Panc1 (cell line): ENCODE data around the gene ZNF383. TPM values are rescaled to one million over a fixed set of nuclear protein-coding genes. Genes with fewer than 3 reads are reported as not detected.
"Not testable (repeated sequence)": the region's sequence is repeated elsewhere in the genome, so short reads cannot be mapped to it uniquely, and the experiment has no call there.

ENCODE experiments used
- ATAC-seq: fragments of 200-7000 bp; cut with Tn5 transposase; 2 replicates; pipeline ENCODE4 v1.9.1; 2020; ENCODE audit warnings: mild to moderate bottlenecking, moderate library complexity
- BruUV-seq: library from RNA; stranded (reverse); fragments of 400-500 nt; replicated peaks from 2 replicates; lab custom pipeline; 2021; lab: Mats Ljungman, UMichigan
- CTCF ChIA-PET: fragments of 300-600 bp; sonication (Branson Sonifier 250); formaldehyde crosslinking; loops from one replicate; lab custom pipeline; 2022; ENCODE audit warnings: antibody characterized with exemption; lab: Charles Lee
- POLR2A ChIA-PET: fragments of 300-600 bp; sonication (Branson Sonifier 250); formaldehyde crosslinking; loops from one replicate; lab custom pipeline; 2022; ENCODE audit warnings: antibody characterized with exemption; lab: Charles Lee
- DNase-seq: peaks from one replicate; pipeline ENCODE4 v3.0.0-alpha.2; 2010; ENCODE audit warnings: low read depth, low spot score
- H3K27ac ChIP-seq: 2 replicates; pipeline ENCODE4 v1.5.1; 2011; ENCODE audit warnings: mild to moderate bottlenecking, low read length, inconsistent platforms
- H3K27me3 ChIP-seq: fragments of 200-500 bp; sonication (Bioruptor generic); 2 replicates; pipeline ENCODE4 v1.6.0; 2014; ENCODE audit warnings: low read length, inconsistent platforms; ENCODE audit not compliant: control insufficient read depth, insufficient read depth
- H3K36me3 ChIP-seq: fragments of 200-500 bp; sonication (Bioruptor generic); 2 replicates; pipeline ENCODE4 v1.5.1; 2014; ENCODE audit warnings: inconsistent platforms, mild to moderate bottlenecking, low read length, moderate library complexity; ENCODE audit not compliant: control insufficient read depth, insufficient read depth
- H3K4me1 ChIP-seq: 2 replicates; pipeline ENCODE4 v1.5.1; 2011; ENCODE audit warnings: inconsistent platforms, mild to moderate bottlenecking, low read length, moderate library complexity; ENCODE audit not compliant: control insufficient read depth, insufficient read depth
- H3K4me3 ChIP-seq, 2 experiments: 2 replicates each; pipeline ENCODE4 v1.5.1; 2011 to 2012; ENCODE audit warnings: low read depth in 2 of 2, low read length in 2 of 2, mild to moderate bottlenecking in 2 of 2, inconsistent platforms in 1 of 2, moderate library complexity in 1 of 2
- H3K9me3 ChIP-seq: fragments of 200-500 bp; sonication (Bioruptor generic); 2 replicates; pipeline ENCODE4 v1.5.1; 2014; ENCODE audit warnings: low read depth, mild to moderate bottlenecking, inconsistent platforms, low read length, moderate library complexity; ENCODE audit not compliant: control insufficient read depth, insufficient read depth
- CTCF ChIP-seq: fragments of 450-650 bp; IDR thresholded peaks from 2 replicates; pipeline ENCODE4 v1.5.1; 2017; ENCODE audit warnings: mild to moderate bottlenecking
- POLR2AphosphoS5 ChIP-seq: IDR thresholded peaks from 2 replicates; pipeline ENCODE4 v1.6.1; 2012; ENCODE audit warnings: mild to moderate bottlenecking, low read depth, low read length, moderate library complexity
- REST ChIP-seq, 2 experiments: IDR thresholded peaks; 2 replicates each; pipeline ENCODE4 v1.6.1; 2011 to 2012; ENCODE audit warnings: low read depth in 2 of 2, control low read depth in 1 of 2, low read length in 1 of 2, mild to moderate bottlenecking in 1 of 2, moderate library complexity in 1 of 2; ENCODE audit not compliant: insufficient read depth in 1 of 2
- SIN3A ChIP-seq: IDR thresholded peaks from 2 replicates; pipeline ENCODE4 v1.6.1; 2012; ENCODE audit warnings: low read depth, mild to moderate bottlenecking, low read length, moderate library complexity, borderline replicate concordance; ENCODE audit not compliant: insufficient read depth
- TCF7L2 ChIP-seq: IDR thresholded peaks from 2 replicates; pipeline ENCODE4 v1.6.1; 2011; ENCODE audit warnings: mild to moderate bottlenecking, low read depth, low read length, inconsistent platforms
- in situ Hi-C: cut with HindIII; loops from 2 replicates; pipeline ENCODE4 v1.10.0; 2016; ENCODE audit warnings: low sequenced_read_pairs, low pct_unique_long_range_greater_than_20kb
- intact Hi-C: fragments of 100-400 bp; cut with micrococcal nuclease; formaldehyde crosslinking; loops from one replicate; pipeline ENCODE4 v1.10.0; 2022; ENCODE audit not compliant: unreplicated experiment
- total RNA-seq: library from RNA; stranded (reverse); gene quantifications from one replicate; pipeline ENCODE4 v1.2.1, GENCODE V29; 2021; ENCODE audit not compliant: unreplicated experiment

Gene ZNF383
- total RNA-seq, 1 experiment from 2014 or later, result 9.1 TPM

GRCh38 chr19:37195248-37195647 lies 22.8 kb upstream of the ZNF383 start:
- CTCF ChIA-PET, POLR2A ChIA-PET, ATAC-seq, intact Hi-C loops, DNase-seq, H3K4me1 ChIP-seq, in situ Hi-C loops, H3K36me3 ChIP-seq, H3K27ac ChIP-seq, H3K4me3 ChIP-seq, H3K27me3 ChIP-seq, BruUV-seq: not testable (repeated sequence)
- peaks cover 11% of the 10 kb centered on the region; the same call in 1 of the 2 replicates for H3K9me3 ChIP-seq

- CTCF ChIA-PET, BruUV-seq, H3K36me3 ChIP-seq, H3K4me3 ChIP-seq, ATAC-seq, H3K9me3 ChIP-seq, POLR2A ChIA-PET, intact Hi-C loops, H3K27me3 ChIP-seq, H3K4me1 ChIP-seq, H3K27ac ChIP-seq, DNase-seq, in situ Hi-C loops: not testable (repeated sequence)
Observed at GRCh38 chr19:37197115-37197514, 20.9 kb upstream of the ZNF383 start.

- Histone ChIP-seq H3K36me3 (no peaks in the 10 kb centered on the region), H3K4me1 (no peaks in the 10 kb centered on the region), H3K27ac (no peak overlapping the region), H3K27me3 (no peaks in the 10 kb centered on the region), H3K4me3 (no peak overlapping the region), H3K9me3 (peaks cover 4% of the 10 kb centered on the region; the same call in 1 of the 2 replicates)
- DNase-seq (no peak), ATAC-seq (no peak)
- ChIA-PET POLR2A (no interaction called here), CTCF (no interaction called here)
- in situ Hi-C loops (no loop called here), intact Hi-C loops (no loop called here)
- BruUV-seq, result no TSS peak
- TF ChIP-seq SIN3A, result no peak
Observed at GRCh38 chr19:37197768-37198167, 20.2 kb upstream of the ZNF383 start.

GRCh38 chr19:37217480-37217774 lies 587 bp upstream of the ZNF383 start:
- intact Hi-C loops, result no loop called here
- Histone ChIP-seq H3K4me1 (no peaks in the 10 kb centered on the region), H3K36me3 (no peaks in the 10 kb centered on the region), H3K27me3 (no peaks in the 10 kb centered on the region), H3K27ac (peak overlapping the region; percentile 96), H3K4me3 (peak overlapping the region; percentile 66 to 83), H3K9me3 (no peaks in the 10 kb centered on the region)
- in situ Hi-C loops, result no loop called here
- DNase-seq (no peak), ATAC-seq (no peak)
- TF ChIP-seq REST (IDR thresholded peaks at IDR 0.05; ENCODE audit: insufficient read depth in 1 of 2, low read depth in 2 of 2, low read length in 1 of 2), result no peak
- TF ChIP-seq SIN3A, result no peak
- TF ChIP-seq TCF7L2, result no peak
- TF ChIP-seq POLR2AphosphoS5, result no peak
- no peak for TF ChIP-seq CTCF
- CTCF ChIA-PET, result no interaction called here
- POLR2A ChIA-PET, result no interaction called here
- TSS peak; percentile 88 for BruUV-seq
